Trophoblast cell (in vitro differentiated cells and primary cell): Measurements from ENCODE around the gene PTPN1.

Source experiments
- DNase-seq, 2 donors: peaks; one replicate each; pipeline ENCODE4 v3.0.0-alpha.2; 2016
- H2AFZ ChIP-seq: 2 replicates; pipeline ENCODE4 v1.6.1; 2013; ENCODE audit warnings: low read length, moderate library complexity, mild to moderate bottlenecking; ENCODE audit not compliant: insufficient read depth, poor library complexity
- H2AK5ac ChIP-seq: 2 replicates; pipeline ENCODE4 v1.6.1; 2013; ENCODE audit warnings: mild to moderate bottlenecking, low read length
- H2BK120ac ChIP-seq: 2 replicates; pipeline ENCODE4 v1.6.1; 2013; ENCODE audit warnings: low read length, mild to moderate bottlenecking, moderate library complexity; ENCODE audit not compliant: insufficient read depth, poor library complexity
- H2BK12ac ChIP-seq: 2 replicates; pipeline ENCODE4 v1.6.1; 2013; ENCODE audit warnings: mild to moderate bottlenecking, low read length, moderate library complexity
- H2BK5ac ChIP-seq: 2 replicates; pipeline ENCODE4 v1.6.1; 2013; ENCODE audit warnings: low read length, low read depth, moderate library complexity, mild to moderate bottlenecking; ENCODE audit not compliant: poor library complexity
- H3K14ac ChIP-seq: 2 replicates; pipeline ENCODE4 v1.6.1; 2013; ENCODE audit warnings: mild to moderate bottlenecking, low read length
- H3K18ac ChIP-seq: 2 replicates; pipeline ENCODE4 v1.6.1; 2013; ENCODE audit warnings: mild to moderate bottlenecking, low read length
- H3K23ac ChIP-seq: 2 replicates; pipeline ENCODE4 v1.6.1; 2013; ENCODE audit warnings: low read length
- H3K27ac ChIP-seq: 2 replicates; pipeline ENCODE4 v1.5.1; 2013; ENCODE audit warnings: low read depth, mild to moderate bottlenecking, inconsistent platforms, low read length, moderate library complexity
- H3K27me3 ChIP-seq: 2 replicates; pipeline ENCODE4 v1.6.1; 2013; ENCODE audit warnings: inconsistent platforms, mild to moderate bottlenecking, low read length, moderate library complexity; ENCODE audit not compliant: insufficient read depth
- H3K36me3 ChIP-seq, 2 experiments: 1 replicate in 1 of 2; 2 replicates in 1 of 2; pipeline ENCODE4 v1.6.1; 2013; ENCODE audit warnings: low read length in 2 of 2, mild to moderate bottlenecking in 2 of 2, moderate library complexity in 1 of 2; ENCODE audit not compliant: insufficient read depth in 2 of 2, control insufficient read depth in 1 of 2
- H3K4ac ChIP-seq: 2 replicates; pipeline ENCODE4 v1.6.1; 2013; ENCODE audit warnings: low read depth, mild to moderate bottlenecking, low read length, moderate library complexity
- H3K4me1 ChIP-seq, 2 experiments: 1 replicate in 1 of 2; 2 replicates in 1 of 2; pipeline ENCODE4 v1.6.1; 2013; ENCODE audit warnings: low read length in 2 of 2, mild to moderate bottlenecking in 2 of 2, moderate library complexity in 1 of 2; ENCODE audit not compliant: insufficient read depth in 2 of 2, control insufficient read depth in 1 of 2
- H3K4me2 ChIP-seq: 2 replicates; pipeline ENCODE4 v1.6.1; 2013; ENCODE audit warnings: inconsistent platforms, mild to moderate bottlenecking, low read length, moderate library complexity
- H3K4me3 ChIP-seq: 2 replicates; pipeline ENCODE4 v1.5.1; 2013; ENCODE audit warnings: mild to moderate bottlenecking, low read depth, low read length, inconsistent platforms
- H3K79me1 ChIP-seq: one replicate; pipeline ENCODE4 v1.6.1; 2013; ENCODE audit warnings: low read length
- H3K79me2 ChIP-seq: 2 replicates; pipeline ENCODE4 v1.6.1; 2013; ENCODE audit warnings: low read length, mild to moderate bottlenecking; ENCODE audit not compliant: control insufficient read depth, insufficient read depth, poor library complexity
- H3K9ac ChIP-seq: 2 replicates; pipeline ENCODE4 v1.6.1; 2013; ENCODE audit warnings: mild to moderate bottlenecking, low read length
- H3K9me3 ChIP-seq: 2 replicates; pipeline ENCODE4 v1.6.1; 2013; ENCODE audit warnings: low read depth, mild to moderate bottlenecking, control low read depth, inconsistent platforms, low read length; ENCODE audit not compliant: insufficient read depth
- H4K12ac ChIP-seq: 2 replicates; pipeline ENCODE4 v1.6.1; 2013; ENCODE audit warnings: low read depth, mild to moderate bottlenecking, low read length, moderate library complexity
- H4K8ac ChIP-seq: 2 replicates; pipeline ENCODE4 v1.6.1; 2013; ENCODE audit warnings: low read depth, mild to moderate bottlenecking, low read length, moderate library complexity
- H4K91ac ChIP-seq: one replicate; pipeline ENCODE4 v1.6.1; 2013; ENCODE audit warnings: low read depth, mild to moderate bottlenecking, low read length, moderate library complexity
- WGBS: extraction: QIAGEN DNeasy Blood & Tissue Kit; methylation state at CpG from one replicate; pipeline ENCODE4 v1.1.7; 2013; ENCODE audit warnings: missing lambda C conversion rate; ENCODE audit not compliant: insufficient read length, insufficient coverage; ENCODE audit errors: extremely low coverage; 5-methylcytosine and 5-hydroxymethylcytosine counted together

Gene PTPN1

DNA sequence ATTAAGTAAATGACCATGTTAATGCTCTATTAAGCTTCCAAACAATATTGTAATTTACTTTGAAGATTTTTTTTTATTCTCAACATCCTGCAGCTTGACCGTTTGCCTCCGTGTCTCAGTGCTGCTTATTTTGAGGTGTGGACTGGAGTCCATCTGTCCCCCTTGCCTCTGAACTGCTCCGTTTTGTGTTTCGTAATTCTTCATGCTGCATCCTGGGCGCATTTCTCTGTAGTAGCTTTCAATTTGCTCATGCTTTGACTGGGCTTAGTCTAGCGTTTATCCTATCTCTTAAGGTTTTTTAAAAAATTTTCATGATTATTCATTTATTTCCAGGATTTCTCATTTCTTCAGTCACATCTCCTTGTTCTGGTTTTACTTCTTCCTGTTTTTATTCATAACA, 37.8 kb downstream of the PTPN1 start:
- H3K4ac ChIP-seq: no peak overlapping the region
- H3K4me2 ChIP-seq: no peak overlapping the region
- no peak overlapping the region for H3K23ac ChIP-seq
- H3K27me3 ChIP-seq: no peaks in the 10 kb centered on the region
- no peaks in the 10 kb centered on the region for H3K9me3 ChIP-seq
- H3K36me3 ChIP-seq: peaks cover 2 to 6% of the 10 kb centered on the region in 2 experiments
- H3K18ac ChIP-seq: no peak overlapping the region
- no peak overlapping the region for H2BK5ac ChIP-seq
- no peak overlapping the region for H4K91ac ChIP-seq
- WGBS: no CpG with 5 or more reads among the region's 6 CpGs
- H3K9ac ChIP-seq: no peak overlapping the region
- H3K4me1 ChIP-seq: no peaks in the 10 kb centered on the region
- no peak overlapping the region for H4K8ac ChIP-seq
- no peak for DNase-seq
- no peak overlapping the region for H3K27ac ChIP-seq
- H3K79me2 ChIP-seq: no peaks in the 10 kb centered on the region
- no peak overlapping the region for H2AK5ac ChIP-seq
- H3K4me3 ChIP-seq: no peak overlapping the region
- H4K12ac ChIP-seq: no peak overlapping the region
- no peak overlapping the region for H2AFZ ChIP-seq
- no peak overlapping the region for H3K14ac ChIP-seq
- H2BK120ac ChIP-seq: no peak overlapping the region
- no peaks in the 10 kb centered on the region for H3K79me1 ChIP-seq
- no peak overlapping the region for H2BK12ac ChIP-seq

DNA sequence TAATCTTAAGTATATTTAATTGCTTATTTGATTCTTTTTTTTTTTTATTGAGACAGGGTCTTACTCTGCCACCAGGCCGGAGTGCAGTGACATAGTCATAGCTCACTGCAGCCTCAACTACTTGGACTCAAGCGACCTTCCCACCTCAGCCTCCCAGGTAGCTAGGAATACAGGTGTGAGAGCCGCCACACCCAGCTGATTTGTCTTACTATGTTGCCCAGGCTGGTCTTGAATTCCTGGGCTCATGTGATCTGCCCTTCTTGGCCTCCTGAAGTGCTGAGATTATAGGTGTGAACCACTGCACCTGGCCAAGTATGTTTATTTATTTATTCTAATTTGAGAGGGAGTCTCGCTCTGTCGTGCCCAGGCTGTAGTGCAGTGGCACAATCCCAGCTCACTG, 38.2 kb downstream of the PTPN1 start:
- Histone ChIP-seq H3K4ac (no peak overlapping the region), H2BK120ac (no peak overlapping the region), H3K23ac (no peak overlapping the region), H3K4me3 (no peak overlapping the region), H4K8ac (no peak overlapping the region), H3K36me3 (peaks cover 2 to 6% of the 10 kb centered on the region in 2 experiments), H2BK5ac (no peak overlapping the region), H4K91ac (no peak overlapping the region), H3K9me3 (no peaks in the 10 kb centered on the region), H3K27ac (no peak overlapping the region), H3K14ac (no peak overlapping the region), H3K9ac (no peak overlapping the region), H3K18ac (peak overlapping the region; percentile 35), H3K79me1 (no peaks in the 10 kb centered on the region), H2AK5ac (no peak overlapping the region), H4K12ac (no peak overlapping the region), H3K79me2 (no peaks in the 10 kb centered on the region), H3K4me2 (no peak overlapping the region), H3K27me3 (no peaks in the 10 kb centered on the region), H2BK12ac (peak overlapping the region; percentile 5), H3K4me1 (no peaks in the 10 kb centered on the region), H2AFZ (no peak overlapping the region)
- no peak for DNase-seq
- WGBS: no CpG with 5 or more reads among the region's 5 CpGs

DNA sequence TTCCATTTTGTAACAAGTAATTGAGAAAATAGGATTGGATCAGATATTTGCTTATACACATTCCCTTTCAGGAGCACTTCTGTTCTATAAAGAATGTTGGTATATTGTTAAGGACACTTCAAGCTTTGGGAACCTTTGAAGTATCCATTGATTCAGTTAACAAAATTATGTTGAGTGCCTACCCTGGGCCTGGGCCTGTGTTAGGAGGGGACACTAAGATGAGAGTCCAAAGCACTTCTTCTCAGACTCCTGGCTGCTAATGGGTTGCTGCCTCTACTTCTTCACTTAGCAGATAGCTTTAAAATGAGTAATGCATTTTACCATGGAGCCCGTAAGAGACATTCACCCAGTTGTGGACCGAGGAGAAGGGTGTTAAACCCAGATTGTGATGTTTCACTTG, 40.3 kb downstream of the PTPN1 start:
- H4K8ac ChIP-seq: no peak overlapping the region
- no peaks in the 10 kb centered on the region for H3K27me3 ChIP-seq
- H3K9me3 ChIP-seq: no peaks in the 10 kb centered on the region
- H3K23ac ChIP-seq: no peak overlapping the region
- no peak overlapping the region for H2BK12ac ChIP-seq
- peaks cover 2 to 6% of the 10 kb centered on the region in 2 experiments for H3K36me3 ChIP-seq
- H3K18ac ChIP-seq: no peak overlapping the region
- no peak overlapping the region for H4K12ac ChIP-seq
- H2BK120ac ChIP-seq: no peak overlapping the region
- no peaks in the 10 kb centered on the region for H3K79me1 ChIP-seq
- H3K4me1 ChIP-seq: no peaks in the 10 kb centered on the region
- no peak for DNase-seq
- no peak overlapping the region for H3K4me3 ChIP-seq
- H3K27ac ChIP-seq: no peak overlapping the region
- H3K4me2 ChIP-seq: no peak overlapping the region
- H3K14ac ChIP-seq: no peak overlapping the region
- no peak overlapping the region for H2AK5ac ChIP-seq
- H3K9ac ChIP-seq: no peak overlapping the region
- H3K79me2 ChIP-seq: no peaks in the 10 kb centered on the region
- H4K91ac ChIP-seq: no peak overlapping the region
- WGBS: no CpG with 5 or more reads among the region's 2 CpGs
- no peak overlapping the region for H2BK5ac ChIP-seq
- H3K4ac ChIP-seq: no peak overlapping the region
- H2AFZ ChIP-seq: no peak overlapping the region

DNA sequence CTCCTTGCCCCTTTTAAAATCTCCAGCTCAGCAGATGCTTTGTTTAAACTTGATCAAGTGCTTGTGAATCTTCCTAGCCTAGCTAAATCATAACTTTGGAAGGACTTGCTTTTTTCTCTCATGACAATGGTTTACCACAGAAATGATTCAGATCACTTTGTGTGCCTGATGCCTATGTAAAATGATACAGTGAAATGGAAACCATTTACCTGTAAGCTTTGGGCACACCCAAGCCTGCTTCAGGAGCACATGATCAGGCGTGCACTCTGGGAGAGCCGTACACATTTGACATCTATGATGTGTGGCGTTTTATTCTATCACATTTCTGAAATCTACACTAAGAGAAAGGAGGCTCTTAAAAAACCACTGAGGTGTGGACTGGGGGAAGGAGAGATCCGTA, 41.1 kb downstream of the PTPN1 start:
- Histone ChIP-seq H3K9me3 (no peaks in the 10 kb centered on the region), H3K14ac (no peak overlapping the region), H2AFZ (no peak overlapping the region), H2BK5ac (no peak overlapping the region), H3K9ac (no peak overlapping the region), H2AK5ac (no peak overlapping the region), H3K4me3 (no peak overlapping the region), H3K27ac (no peak overlapping the region), H3K36me3 (peaks cover 2 to 6% of the 10 kb centered on the region in 2 experiments), H3K4ac (no peak overlapping the region), H3K18ac (no peak overlapping the region), H4K12ac (no peak overlapping the region), H2BK12ac (no peak overlapping the region), H4K91ac (no peak overlapping the region), H3K4me1 (no peaks in the 10 kb centered on the region), H3K79me2 (no peaks in the 10 kb centered on the region), H3K79me1 (no peaks in the 10 kb centered on the region), H3K4me2 (no peak overlapping the region), H4K8ac (no peak overlapping the region), H3K23ac (no peak overlapping the region), H3K27me3 (no peaks in the 10 kb centered on the region), H2BK120ac (no peak overlapping the region)
- DNase-seq: no peak
- no CpG with 5 or more reads among the region's 4 CpGs for WGBS
